H9 (cell line): ENCODE data around the gene MCHR1. TPM values are rescaled to one million over a fixed set of nuclear protein-coding genes. Genes with fewer than 3 reads are reported as not detected.

Experiments
- DNase-seq: peaks from one replicate; pipeline ENCODE4 v3.0.0-alpha.2; 2017
- H2AFZ ChIP-seq: one replicate; pipeline ENCODE4 v1.6.1; 2013; ENCODE audit warnings: mild to moderate bottlenecking, low read length, control low read depth, moderate library complexity
- H2AK5ac ChIP-seq: 2 replicates; pipeline ENCODE4 v1.6.1; 2013; ENCODE audit warnings: low read length, control low read depth, mixed read lengths; ENCODE audit not compliant: insufficient read length
- H2BK120ac ChIP-seq: one replicate; pipeline ENCODE4 v1.6.1; 2013; ENCODE audit warnings: low read depth, mild to moderate bottlenecking, low read length, control low read depth, inconsistent platforms; ENCODE audit not compliant: poor library complexity, severe bottlenecking
- H2BK12ac ChIP-seq: 2 replicates; pipeline ENCODE4 v1.6.1; 2013; ENCODE audit warnings: low read length, control low read depth, mixed read lengths, low read depth; ENCODE audit not compliant: insufficient read length
- H2BK15ac ChIP-seq: 2 replicates; pipeline ENCODE4 v1.6.1; 2013; ENCODE audit warnings: low read depth, low read length, control low read depth
- H2BK20ac ChIP-seq: one replicate; pipeline ENCODE4 v1.6.1; 2013; ENCODE audit warnings: low read depth, mild to moderate bottlenecking, low read length, control low read depth, inconsistent platforms; ENCODE audit not compliant: poor library complexity, severe bottlenecking
- H2BK5ac ChIP-seq: 2 replicates; pipeline ENCODE4 v1.6.1; 2013; ENCODE audit warnings: low read length, control low read depth, mixed read lengths; ENCODE audit not compliant: insufficient read length
- H3K14ac ChIP-seq: 2 replicates; pipeline ENCODE4 v1.6.1; 2013; ENCODE audit warnings: low read length, control low read depth; ENCODE audit not compliant: insufficient read depth
- H3K18ac ChIP-seq: 2 replicates; pipeline ENCODE4 v1.6.1; 2013; ENCODE audit warnings: low read depth, mild to moderate bottlenecking, mixed read lengths, low read length, control low read depth; ENCODE audit not compliant: insufficient read length
- H3K23ac ChIP-seq: 2 replicates; pipeline ENCODE4 v1.6.1; 2013; ENCODE audit warnings: low read length, control low read depth, mixed read lengths, low read depth; ENCODE audit not compliant: insufficient read length
- H3K23me2 ChIP-seq: 2 replicates; pipeline ENCODE4 v1.6.1; 2013; ENCODE audit warnings: low read depth, mild to moderate bottlenecking, mixed read lengths, low read length, control low read depth; ENCODE audit not compliant: insufficient read length, poor library complexity, severe bottlenecking
- H3K27ac ChIP-seq: 2 replicates; pipeline ENCODE4 v1.5.1; 2013; ENCODE audit warnings: low read length, control low read depth, mixed read lengths, low read depth; ENCODE audit not compliant: insufficient read length
- H3K27me3 ChIP-seq: 2 replicates; pipeline ENCODE4 v1.6.1; 2013; ENCODE audit warnings: low read length, control low read depth, inconsistent platforms; ENCODE audit not compliant: insufficient read depth
- H3K4ac ChIP-seq: 2 replicates; pipeline ENCODE4 v1.6.1; 2013; ENCODE audit warnings: low read depth, mild to moderate bottlenecking, control low read depth, inconsistent platforms, low read length, moderate library complexity
- H3K4me1 ChIP-seq: 2 replicates; pipeline ENCODE4 v1.6.1; 2013; ENCODE audit warnings: low read length, control low read depth, inconsistent platforms; ENCODE audit not compliant: insufficient read depth
- H3K4me2 ChIP-seq: 2 replicates; pipeline ENCODE4 v1.6.1; 2013; ENCODE audit warnings: low read length, control low read depth, mixed read lengths; ENCODE audit not compliant: insufficient read length, insufficient read depth
- H3K56ac ChIP-seq: 2 replicates; pipeline ENCODE4 v1.6.1; 2013; ENCODE audit warnings: low read depth, mild to moderate bottlenecking, mixed read lengths, low read length, control low read depth; ENCODE audit not compliant: insufficient read length
- H3K79me1 ChIP-seq: 2 replicates; pipeline ENCODE4 v1.6.1; 2013; ENCODE audit warnings: low read depth, mild to moderate bottlenecking, moderate library complexity, low read length, control low read depth, inconsistent platforms; ENCODE audit not compliant: insufficient read depth, poor library complexity, severe bottlenecking
- H3K79me2 ChIP-seq: 2 replicates; pipeline ENCODE4 v1.6.1; 2013; ENCODE audit warnings: low read length, control low read depth, inconsistent platforms; ENCODE audit not compliant: insufficient read depth
- H3K9ac ChIP-seq: 2 replicates; pipeline ENCODE4 v1.6.1; 2013; ENCODE audit warnings: low read length, control low read depth, mixed read lengths; ENCODE audit not compliant: insufficient read length; ENCODE audit errors: extremely low read depth
- H3K9me3 ChIP-seq: one replicate; pipeline ENCODE4 v1.6.1; 2013; ENCODE audit warnings: low read depth, low read length, inconsistent platforms; ENCODE audit not compliant: control insufficient read depth
- H3T11ph ChIP-seq: one replicate; pipeline ENCODE4 v1.6.1; 2013; ENCODE audit warnings: mild to moderate bottlenecking, low read length, control low read depth, inconsistent platforms
- H4K20me1 ChIP-seq: one replicate; pipeline ENCODE4 v1.6.1; 2013; ENCODE audit not compliant: control insufficient read depth, insufficient read length, insufficient read depth
- H4K5ac ChIP-seq: 2 replicates; pipeline ENCODE4 v1.6.1; 2013; ENCODE audit warnings: low read depth, mild to moderate bottlenecking, mixed read lengths, low read length, control low read depth; ENCODE audit not compliant: insufficient read length
- H4K8ac ChIP-seq: replicated peaks from 2 replicates; pipeline ENCODE4 v1.6.1; 2013; ENCODE audit warnings: low read length, control low read depth, mixed read lengths, low read depth; ENCODE audit not compliant: insufficient read length
- H4K91ac ChIP-seq: 2 replicates; pipeline ENCODE4 v1.6.1; 2013; ENCODE audit warnings: low read depth, mild to moderate bottlenecking, moderate library complexity, mixed read lengths, low read length, control low read depth; ENCODE audit not compliant: insufficient read length
- H3K27ac Mint-ChIP-seq, 3 experiments: 2 replicates in 2 of 3; 3 replicates in 1 of 3; pipeline ENCODE4 v1.8.0; 2020 to 2021; ENCODE audit warnings: mixed read lengths in 3 of 3, mild to moderate bottlenecking in 1 of 3, moderate library complexity in 1 of 3
- H3K27me3 Mint-ChIP-seq: 2 replicates; pipeline ENCODE4 v1.8.0; 2021; ENCODE audit warnings: low read depth, mild to moderate bottlenecking, moderate library complexity, mixed read lengths
- H3K36me3 Mint-ChIP-seq, 3 experiments: 2 replicates in 2 of 3; 3 replicates in 1 of 3; pipeline ENCODE4 v1.8.0; 2020 to 2021; ENCODE audit warnings: low read depth in 3 of 3, mixed read lengths in 3 of 3; ENCODE audit not compliant: insufficient read depth in 1 of 3
- H3K4me1 Mint-ChIP-seq, 2 experiments: 2 replicates each; pipeline ENCODE4 v1.8.0; 2020; ENCODE audit warnings: mixed read lengths in 2 of 2
- H3K4me3 Mint-ChIP-seq, 2 experiments: 2 replicates in 1 of 2; 3 replicates in 1 of 2; pipeline ENCODE4 v1.8.0; 2020 to 2021; ENCODE audit warnings: mild to moderate bottlenecking in 2 of 2, mixed read lengths in 2 of 2, moderate library complexity in 1 of 2
- H3K9me3 Mint-ChIP-seq, 2 experiments: 2 replicates in 1 of 2; 3 replicates in 1 of 2; pipeline ENCODE4 v1.8.0; 2020; ENCODE audit warnings: mild to moderate bottlenecking in 2 of 2, mixed read lengths in 2 of 2, moderate library complexity in 1 of 2
- CTCF ChIP-seq: fragments of 200-600 bp; sonication (generic); conservative IDR thresholded peaks from 3 replicates; pipeline ENCODE4 v1.8.0; 2021; ENCODE audit warnings: antibody characterized with exemption, mild to moderate bottlenecking
- WGBS: extraction: QIAGEN DNeasy Blood & Tissue Kit; methylation state at CpG from one replicate; pipeline ENCODE4 v1.1.7; 2013; ENCODE audit warnings: missing lambda C conversion rate, low lambda C conversion rate, mixed read lengths; ENCODE audit not compliant: insufficient read length; ENCODE audit errors: extremely low coverage; 5-methylcytosine and 5-hydroxymethylcytosine counted together
- total RNA-seq: library from RNA; stranded (reverse); gene quantifications from 2 replicates; pipeline ENCODE4 v1.2.1, GENCODE V29; 2021

Gene MCHR1
- total RNA-seq, 1 experiment from 2014 or later = 2.9 TPM

GRCh38 chr22:40671369-40671768 lies 7.9 kb upstream of the MCHR1 start:
- H3K27ac Mint-ChIP-seq = peak overlapping the region in 1 of 3 experiments; percentile 53; a peak in 1 of 7 replicates
- no peak overlapping the region for H3K56ac ChIP-seq
- H3K79me1 ChIP-seq = no peaks in the 10 kb centered on the region
- H2AFZ ChIP-seq = no peak overlapping the region
- H3K23ac ChIP-seq = no peak overlapping the region
- TF ChIP-seq CTCF = peak; percentile 44; the same call in 2 of the 3 replicates
- H2BK20ac ChIP-seq = no peak overlapping the region
- H3K14ac ChIP-seq = no peak overlapping the region
- no peak overlapping the region for H3K4me2 ChIP-seq
- H4K91ac ChIP-seq = no peak overlapping the region
- no peaks in the 10 kb centered on the region; the same call in 1 of the 2 replicates for H3K4me1 ChIP-seq
- no peaks in the 10 kb centered on the region for H4K20me1 ChIP-seq
- H3K18ac ChIP-seq = no peak overlapping the region
- H3T11ph ChIP-seq = no peak overlapping the region
- H3K27ac ChIP-seq = no peak overlapping the region
- no peak for DNase-seq
- peaks cover 2% of the 10 kb centered on the region for H3K27me3 Mint-ChIP-seq
- H3K23me2 ChIP-seq = no peaks in the 10 kb centered on the region
- no peak overlapping the region for H2BK12ac ChIP-seq
- H3K4ac ChIP-seq = no peak overlapping the region
- H3K9me3 Mint-ChIP-seq = peaks cover 0 to 2% of the 10 kb centered on the region in 2 experiments; a peak in 2 of 5 replicates
- H3K27me3 ChIP-seq = no peaks in the 10 kb centered on the region
- H4K5ac ChIP-seq = no peak overlapping the region
- no peak overlapping the region for H2AK5ac ChIP-seq
- no peak overlapping the region for H4K8ac ChIP-seq
- H3K36me3 Mint-ChIP-seq = peaks cover 0 to 1% (median 0%) of the 10 kb centered on the region in 3 experiments; a peak in 1 of 7 replicates
- H3K4me3 Mint-ChIP-seq = no peak overlapping the region
- H3K9ac ChIP-seq = no peak overlapping the region
- no peak overlapping the region for H2BK120ac ChIP-seq
- H3K4me1 Mint-ChIP-seq = peaks cover 6 to 7% of the 10 kb centered on the region in 2 experiments
- H2BK5ac ChIP-seq = no peak overlapping the region
- H3K79me2 ChIP-seq = no peaks in the 10 kb centered on the region
- no peaks in the 10 kb centered on the region for H3K9me3 ChIP-seq
- no peak overlapping the region for H2BK15ac ChIP-seq
- no CpG with 5 or more reads among the region's 13 CpGs for WGBS
